VCaP (cell line): ENCODE data around the gene TMEM62.

Experiments
- H3K27ac ChIP-seq: fragments of 450-650 bp; 2 replicates; pipeline ENCODE4 v1.5.1; 2017
- TF ChIP-seq, protein P1 (sequence below): fragments of 450-650 bp; conservative IDR thresholded peaks from 2 replicates; pipeline ENCODE4 v1.5.1; 2017; ENCODE audit warnings: mild to moderate bottlenecking, moderate library complexity

Gene TMEM62

DNA sequence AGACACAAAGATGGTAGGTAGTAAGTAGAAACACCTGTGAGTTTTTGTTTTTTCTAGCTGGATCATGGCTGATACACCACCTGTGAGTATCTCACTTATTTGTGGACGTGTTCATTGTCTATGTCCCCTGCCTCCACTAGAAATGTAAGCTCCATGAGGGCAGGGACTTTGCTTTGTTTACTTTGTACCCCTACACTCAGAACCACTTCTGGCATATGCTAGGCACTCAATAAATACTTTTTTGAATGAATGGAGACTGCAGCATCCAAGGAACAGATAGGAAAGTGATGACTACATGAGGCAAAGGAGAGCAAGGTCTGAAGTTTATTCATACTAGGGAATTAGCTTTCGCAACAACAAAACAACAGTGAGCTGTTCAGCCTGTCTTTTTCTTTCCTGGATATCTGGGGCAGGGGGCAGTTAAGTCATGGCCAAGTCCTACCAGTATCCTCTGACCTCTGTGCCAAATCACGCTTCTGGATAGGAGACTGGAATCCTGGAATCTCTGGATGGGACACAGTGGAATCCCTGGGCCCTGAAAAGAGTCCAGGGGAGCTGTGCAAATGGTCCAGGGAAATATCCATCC is 99.0 kb downstream of the TMEM62 start:
- TF ChIP-seq, protein P1, sequence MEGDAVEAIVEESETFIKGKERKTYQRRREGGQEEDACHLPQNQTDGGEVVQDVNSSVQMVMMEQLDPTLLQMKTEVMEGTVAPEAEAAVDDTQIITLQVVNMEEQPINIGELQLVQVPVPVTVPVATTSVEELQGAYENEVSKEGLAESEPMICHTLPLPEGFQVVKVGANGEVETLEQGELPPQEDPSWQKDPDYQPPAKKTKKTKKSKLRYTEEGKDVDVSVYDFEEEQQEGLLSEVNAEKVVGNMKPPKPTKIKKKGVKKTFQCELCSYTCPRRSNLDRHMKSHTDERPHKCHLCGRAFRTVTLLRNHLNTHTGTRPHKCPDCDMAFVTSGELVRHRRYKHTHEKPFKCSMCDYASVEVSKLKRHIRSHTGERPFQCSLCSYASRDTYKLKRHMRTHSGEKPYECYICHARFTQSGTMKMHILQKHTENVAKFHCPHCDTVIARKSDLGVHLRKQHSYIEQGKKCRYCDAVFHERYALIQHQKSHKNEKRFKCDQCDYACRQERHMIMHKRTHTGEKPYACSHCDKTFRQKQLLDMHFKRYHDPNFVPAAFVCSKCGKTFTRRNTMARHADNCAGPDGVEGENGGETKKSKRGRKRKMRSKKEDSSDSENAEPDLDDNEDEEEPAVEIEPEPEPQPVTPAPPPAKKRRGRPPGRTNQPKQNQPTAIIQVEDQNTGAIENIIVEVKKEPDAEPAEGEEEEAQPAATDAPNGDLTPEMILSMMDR: no peak

More for the DNA sequence above, 99.0 kb downstream of the TMEM62 start:
- no peak overlapping the region for H3K27ac ChIP-seq
